Measurements from ENCODE around the gene BCKDK.

The BCKDK gene

DNA sequence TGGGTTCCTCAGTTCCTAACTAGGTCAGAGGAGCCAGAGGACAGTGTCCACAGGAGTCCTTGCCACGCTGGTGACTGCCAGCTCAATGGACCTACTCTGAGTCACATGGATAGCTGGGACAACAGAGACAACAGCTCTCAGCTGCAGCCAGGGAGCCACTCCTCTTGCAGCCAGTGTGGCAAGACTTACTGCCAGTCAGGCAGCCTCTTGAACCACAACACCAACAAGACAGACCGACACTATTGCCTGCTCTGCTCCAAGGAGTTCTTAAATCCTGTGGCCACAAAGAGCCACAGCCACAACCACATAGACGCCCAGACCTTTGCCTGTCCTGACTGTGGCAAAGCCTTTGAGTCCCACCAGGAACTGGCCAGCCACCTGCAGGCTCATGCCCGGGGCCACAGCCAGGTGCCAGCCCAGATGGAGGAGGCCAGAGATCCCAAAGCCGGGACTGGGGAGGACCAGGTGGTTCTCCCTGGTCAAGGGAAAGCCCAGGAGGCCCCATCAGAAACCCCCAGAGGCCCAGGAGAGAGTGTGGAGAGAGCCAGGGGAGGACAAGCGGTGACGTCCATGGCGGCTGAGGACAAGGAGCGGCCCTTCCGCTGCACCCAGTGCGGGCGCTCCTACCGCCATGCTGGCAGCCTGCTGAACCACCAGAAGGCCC, 27.3 kb upstream of the BCKDK start:
- Histone ChIP-seq H3F3A (ENCODE audit: control insufficient read depth, insufficient read depth) (no peaks in the 10 kb centered on the region), H4K20me1 (ENCODE audit: control insufficient read depth, insufficient read depth, low read depth, low read length) (0 out of 2 replicates have a peak, but pooled peaks cover 4% of the 10 kb centered on the region), H3K36me3 (ENCODE audit: control insufficient read depth, low read length) (peaks cover 88% of the 10 kb centered on the region), H3K4me2 (ENCODE audit: low read length) (no peak overlapping the region), H3K9me3 (ENCODE audit: control insufficient read depth, insufficient read depth, low read length) (no peaks in the 10 kb centered on the region), H3K79me2 (ENCODE audit: control insufficient read depth, low read length) (peaks cover 54% of the 10 kb centered on the region), H3K4me1 (ENCODE audit: control insufficient read depth, low read length) (peaks cover 4% of the 10 kb centered on the region; the same call in 1 of the 2 replicates), H3K27ac (ENCODE audit: low read depth, low read length) (no peak overlapping the region), H3K4me3 (ENCODE audit: low read length) (no peak overlapping the region), H3K27me3 (ENCODE audit: control insufficient read depth, low read length) (no peaks in the 10 kb centered on the region), H3K9me2 (replicated peaks; ENCODE audit: control insufficient read depth, low read length) (no peaks in the 10 kb centered on the region)
- no peak for TF ChIP-seq EZH2phosphoT487 (IDR thresholded peaks at IDR 0.05; ENCODE audit: borderline replicate concordance, low read length)
- TF ChIP-seq, protein P1, sequence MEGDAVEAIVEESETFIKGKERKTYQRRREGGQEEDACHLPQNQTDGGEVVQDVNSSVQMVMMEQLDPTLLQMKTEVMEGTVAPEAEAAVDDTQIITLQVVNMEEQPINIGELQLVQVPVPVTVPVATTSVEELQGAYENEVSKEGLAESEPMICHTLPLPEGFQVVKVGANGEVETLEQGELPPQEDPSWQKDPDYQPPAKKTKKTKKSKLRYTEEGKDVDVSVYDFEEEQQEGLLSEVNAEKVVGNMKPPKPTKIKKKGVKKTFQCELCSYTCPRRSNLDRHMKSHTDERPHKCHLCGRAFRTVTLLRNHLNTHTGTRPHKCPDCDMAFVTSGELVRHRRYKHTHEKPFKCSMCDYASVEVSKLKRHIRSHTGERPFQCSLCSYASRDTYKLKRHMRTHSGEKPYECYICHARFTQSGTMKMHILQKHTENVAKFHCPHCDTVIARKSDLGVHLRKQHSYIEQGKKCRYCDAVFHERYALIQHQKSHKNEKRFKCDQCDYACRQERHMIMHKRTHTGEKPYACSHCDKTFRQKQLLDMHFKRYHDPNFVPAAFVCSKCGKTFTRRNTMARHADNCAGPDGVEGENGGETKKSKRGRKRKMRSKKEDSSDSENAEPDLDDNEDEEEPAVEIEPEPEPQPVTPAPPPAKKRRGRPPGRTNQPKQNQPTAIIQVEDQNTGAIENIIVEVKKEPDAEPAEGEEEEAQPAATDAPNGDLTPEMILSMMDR (IDR thresholded peaks at IDR 0.05; ENCODE audit: low read depth, low read length, poor library complexity, severe bottlenecking) = no peak

DNA sequence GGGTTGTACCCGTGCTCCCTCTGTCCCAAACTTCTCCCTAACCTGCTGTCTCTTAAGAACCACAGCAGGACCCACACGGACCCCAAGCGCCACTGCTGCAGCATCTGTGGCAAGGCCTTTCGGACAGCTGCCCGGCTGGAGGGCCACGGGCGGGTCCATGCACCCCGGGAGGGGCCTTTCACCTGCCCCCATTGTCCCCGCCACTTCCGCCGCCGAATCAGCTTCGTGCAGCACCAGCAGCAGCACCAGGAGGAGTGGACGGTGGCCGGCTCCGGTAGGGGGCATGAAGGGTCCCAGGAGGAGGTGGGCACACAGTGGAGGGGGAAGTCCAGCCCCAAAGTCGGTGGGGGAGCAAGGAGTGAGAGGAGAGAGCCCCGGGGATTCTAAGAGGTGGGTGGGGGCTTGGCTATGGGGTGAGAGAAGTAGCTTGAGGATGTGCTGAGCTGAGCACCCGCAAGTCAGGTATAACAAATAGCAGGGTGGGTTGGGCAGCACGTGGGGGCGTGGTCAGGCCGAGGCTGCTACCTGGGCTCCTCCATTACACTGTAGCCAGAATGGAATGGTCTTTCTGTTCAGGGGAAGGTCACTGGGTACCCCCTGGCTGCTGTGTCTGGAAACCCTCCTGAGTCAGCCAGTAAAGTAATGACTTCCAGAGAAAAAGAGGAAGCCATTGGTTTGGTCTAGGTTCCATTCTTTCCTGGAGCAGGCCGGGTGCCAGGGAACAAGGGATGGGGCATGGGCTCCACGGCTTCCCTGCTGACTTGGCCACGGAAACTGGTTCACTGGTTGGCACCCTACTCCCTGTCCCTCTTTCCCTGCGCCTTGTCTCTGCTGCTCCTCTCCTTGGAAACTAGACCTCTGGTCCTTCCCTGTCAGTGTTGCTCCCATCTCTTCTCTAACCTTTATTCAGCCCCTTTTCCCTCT, 26.5 kb upstream of the BCKDK start:
- Histone ChIP-seq H3K4me1 (ENCODE audit: control insufficient read depth, low read length) (peaks cover 3% of the 10 kb centered on the region; the same call in 1 of the 2 replicates), H3K27me3 (ENCODE audit: control insufficient read depth, low read length) (no peaks in the 10 kb centered on the region), H3K27ac (ENCODE audit: low read depth, low read length) (no peak overlapping the region), H3K9me2 (replicated peaks; ENCODE audit: control insufficient read depth, low read length) (no peaks in the 10 kb centered on the region), H3F3A (ENCODE audit: control insufficient read depth, insufficient read depth) (no peaks in the 10 kb centered on the region), H3K36me3 (ENCODE audit: control insufficient read depth, low read length) (peaks cover 83% of the 10 kb centered on the region), H4K20me1 (ENCODE audit: control insufficient read depth, insufficient read depth, low read depth, low read length) (0 out of 2 replicates have a peak, but pooled peaks cover 4% of the 10 kb centered on the region), H3K79me2 (ENCODE audit: control insufficient read depth, low read length) (peaks cover 46% of the 10 kb centered on the region), H3K4me3 (ENCODE audit: low read length) (no peak overlapping the region), H3K4me2 (ENCODE audit: low read length) (no peak overlapping the region), H3K9me3 (ENCODE audit: control insufficient read depth, insufficient read depth, low read length) (no peaks in the 10 kb centered on the region)
- no peak for TF ChIP-seq EZH2phosphoT487 (IDR thresholded peaks at IDR 0.05; ENCODE audit: borderline replicate concordance, low read length)

DNA sequence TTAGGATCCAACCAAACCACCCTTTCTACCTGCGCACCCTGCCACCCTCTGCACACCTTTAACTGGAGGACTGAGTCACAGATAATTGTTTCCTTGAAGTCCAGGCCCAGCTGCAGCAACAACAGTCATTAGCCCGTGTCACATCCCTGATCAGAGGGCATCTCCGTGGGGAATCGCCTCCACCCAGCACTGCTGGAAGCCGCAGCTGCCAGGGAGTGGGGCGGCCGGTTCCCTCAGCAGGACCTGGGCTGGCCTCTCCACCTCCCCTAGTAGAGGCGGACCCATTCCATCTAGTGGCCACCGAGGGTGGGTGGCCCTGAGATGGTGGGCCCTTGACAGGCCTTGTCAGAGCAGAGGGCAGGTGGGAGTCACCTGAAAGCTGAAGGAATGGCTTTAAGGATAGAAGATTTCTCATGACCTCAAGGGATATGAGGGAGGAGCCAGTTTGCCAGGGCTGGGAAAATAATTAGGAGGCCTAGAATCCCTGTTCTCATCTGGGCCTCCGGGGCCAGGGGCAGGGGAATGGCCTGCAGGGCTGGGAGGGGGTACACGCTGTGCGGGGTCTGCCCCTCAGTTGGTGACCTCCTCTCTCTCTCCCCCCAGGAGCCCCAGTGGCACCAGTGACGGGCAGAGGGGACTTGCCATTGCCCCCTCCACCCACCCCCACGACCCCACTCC, 25.7 kb upstream of the BCKDK start:
- H3K36me3 ChIP-seq (ENCODE audit: control insufficient read depth, low read length) = peaks cover 75% of the 10 kb centered on the region
- H3K9me3 ChIP-seq (ENCODE audit: control insufficient read depth, insufficient read depth, low read length) = no peaks in the 10 kb centered on the region
- no peak overlapping the region for H3K4me3 ChIP-seq (ENCODE audit: low read length)
- no peaks in the 10 kb centered on the region for H3K9me2 ChIP-seq (replicated peaks; ENCODE audit: control insufficient read depth, low read length)
- H3K4me2 ChIP-seq (ENCODE audit: low read length) = no peak overlapping the region
- H3K4me1 ChIP-seq (ENCODE audit: control insufficient read depth, low read length) = peaks cover 3% of the 10 kb centered on the region; the same call in 1 of the 2 replicates
- H3K79me2 ChIP-seq (ENCODE audit: control insufficient read depth, low read length) = peaks cover 37% of the 10 kb centered on the region
- H3F3A ChIP-seq (ENCODE audit: control insufficient read depth, insufficient read depth) = no peaks in the 10 kb centered on the region
- 0 out of 2 replicates have a peak, but pooled peaks cover 4% of the 10 kb centered on the region for H4K20me1 ChIP-seq (ENCODE audit: control insufficient read depth, insufficient read depth, low read depth, low read length)
- H3K27ac ChIP-seq (ENCODE audit: low read depth, low read length) = no peak overlapping the region
- TF ChIP-seq, protein P1 (IDR thresholded peaks at IDR 0.05; ENCODE audit: low read depth, low read length, poor library complexity, severe bottlenecking) = no peak
- no peaks in the 10 kb centered on the region for H3K27me3 ChIP-seq (ENCODE audit: control insufficient read depth, low read length)
